Measurements from ENCODE around the gene UBE3C.

The UBE3C gene

GRCh38 chr7:157299613-157300368 is 161.1 kb downstream of the UBE3C start:
- no peak for DNase-seq

GRCh38 chr7:157300369-157300825 is 161.7 kb downstream of the UBE3C start:
- no peak for DNase-seq

GRCh38 chr7:157301610-157302120 is 162.9 kb downstream of the UBE3C start:
- DNase-seq: no peak

- DNase-seq: no peak
These were observed 168.4 kb downstream of the UBE3C start for GRCh38 chr7:157306846-157307838.

- no peak for DNase-seq
These were observed 171.4 kb downstream of the UBE3C start for GRCh38 chr7:157309988-157310668.

- no peak for DNase-seq
These were observed 172.0 kb downstream of the UBE3C start for GRCh38 chr7:157310676-157311185.

- no peak for DNase-seq
These were observed 174.2 kb downstream of the UBE3C start for GRCh38 chr7:157312941-157313340.

- DNase-seq: no peak
These were observed 174.9 kb downstream of the UBE3C start for GRCh38 chr7:157313645-157314044.

- no peak for DNase-seq
These were observed 179.4 kb downstream of the UBE3C start for GRCh38 chr7:157318015-157318706.

Data from COR-L47 (cell line).